NCI-H226 (cell line): ENCODE results near the gene FKBP6.
"Not testable (repeated sequence)": the region's sequence is repeated elsewhere in the genome, so short reads cannot be mapped to it uniquely, and the experiment has no call there.

ENCODE experiments used
- DNase-seq: peaks from one replicate; pipeline ENCODE4 v3.0.0-alpha.2; 2015

Gene FKBP6

GRCh38 chr7:73358590-73359275 is 30.8 kb downstream of the FKBP6 start:
- DNase-seq = no peak

DNA sequence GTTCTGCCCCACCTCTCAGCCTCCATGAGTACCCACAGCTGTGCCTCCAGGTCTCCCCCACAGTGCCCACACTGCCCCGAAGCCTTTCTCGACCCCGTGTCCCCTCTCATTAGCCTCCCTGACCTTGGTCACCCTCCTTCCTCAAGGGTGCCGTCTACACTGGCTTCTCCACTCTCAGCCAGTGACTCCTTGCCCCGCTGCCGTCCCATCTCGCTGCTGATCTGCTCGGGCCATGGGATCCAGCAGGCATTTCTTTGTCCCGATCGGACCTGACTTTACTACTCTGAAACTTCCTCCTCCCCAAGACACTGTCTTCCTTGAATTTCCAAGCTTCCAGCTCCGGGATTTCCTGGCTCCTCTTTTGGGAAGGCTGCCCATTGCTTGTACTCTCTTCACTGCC is 31.3 kb downstream of the FKBP6 start:
- DNase-seq = no peak

DNA sequence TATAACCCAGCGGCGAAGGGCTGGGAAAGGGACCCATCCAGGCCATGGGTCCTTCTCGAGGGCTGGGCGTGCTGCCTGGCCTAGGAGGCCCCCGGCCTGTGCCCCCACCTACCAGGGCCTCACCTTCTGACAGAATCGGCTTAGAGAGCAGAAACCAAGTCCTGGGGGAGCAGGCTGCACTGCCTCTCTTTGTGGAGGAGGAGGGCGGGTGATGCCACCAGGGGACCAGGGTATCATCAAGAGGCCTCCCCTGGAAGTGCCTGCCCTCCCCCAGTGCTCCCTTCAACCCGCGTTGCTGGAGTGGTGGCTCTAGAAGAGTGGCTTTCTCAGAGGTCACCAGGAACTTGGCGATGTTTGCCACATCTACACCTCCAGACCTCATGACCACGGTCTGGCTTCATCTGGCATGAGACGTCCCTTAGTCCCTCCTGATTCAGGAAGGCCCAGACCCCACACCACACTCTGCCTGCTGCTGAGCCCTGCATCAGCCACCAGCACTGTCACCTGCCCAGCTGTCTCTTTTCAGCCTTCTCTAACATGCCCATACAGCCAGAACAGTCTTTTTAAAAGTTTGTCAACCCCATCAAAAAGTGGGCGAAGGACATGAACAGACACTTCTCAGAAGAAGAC is 31.9 kb downstream of the FKBP6 start:
- DNase-seq = no peak

GRCh38 chr7:73360590-73360989 is 32.6 kb downstream of the FKBP6 start:
- DNase-seq = not testable (repeated sequence)

DNA sequence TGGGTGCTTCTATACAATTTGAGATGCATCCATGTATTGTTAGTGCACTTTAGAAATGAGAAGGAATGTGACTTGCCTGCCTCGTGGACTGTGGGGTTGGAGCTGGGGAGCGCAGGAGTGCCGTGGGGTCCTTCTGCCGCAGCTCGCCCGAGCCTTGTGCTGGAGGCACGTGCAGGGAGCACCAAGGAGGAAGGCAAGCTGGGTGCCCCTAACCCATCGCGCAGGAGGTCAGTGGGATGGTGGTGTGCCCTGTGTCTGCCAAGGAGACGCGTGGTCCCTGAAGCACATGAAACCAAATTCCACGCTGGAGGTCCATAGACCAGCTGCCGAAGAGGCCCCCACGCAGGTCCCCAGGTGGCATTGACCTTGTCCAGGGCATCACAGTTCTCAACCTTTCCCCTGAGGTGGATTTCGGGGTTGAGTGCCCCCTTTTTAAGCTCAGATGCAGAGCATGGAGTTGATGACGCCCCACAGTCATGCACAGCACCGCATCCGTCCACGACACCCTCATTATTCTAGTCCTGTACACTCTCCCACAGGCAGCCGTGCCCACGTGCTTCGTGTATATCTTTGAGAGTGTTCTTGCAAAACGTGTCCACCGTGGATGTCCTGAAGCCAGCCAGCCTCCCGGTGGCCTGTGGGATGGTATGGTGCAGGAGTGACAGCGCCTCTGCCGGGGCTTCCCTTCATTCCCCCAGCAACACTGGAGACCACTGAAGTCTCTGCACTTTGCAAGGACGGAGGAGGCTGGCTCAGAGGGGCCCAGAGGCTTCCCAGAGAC is 35.5 kb downstream of the FKBP6 start:
- no peak for DNase-seq

DNA sequence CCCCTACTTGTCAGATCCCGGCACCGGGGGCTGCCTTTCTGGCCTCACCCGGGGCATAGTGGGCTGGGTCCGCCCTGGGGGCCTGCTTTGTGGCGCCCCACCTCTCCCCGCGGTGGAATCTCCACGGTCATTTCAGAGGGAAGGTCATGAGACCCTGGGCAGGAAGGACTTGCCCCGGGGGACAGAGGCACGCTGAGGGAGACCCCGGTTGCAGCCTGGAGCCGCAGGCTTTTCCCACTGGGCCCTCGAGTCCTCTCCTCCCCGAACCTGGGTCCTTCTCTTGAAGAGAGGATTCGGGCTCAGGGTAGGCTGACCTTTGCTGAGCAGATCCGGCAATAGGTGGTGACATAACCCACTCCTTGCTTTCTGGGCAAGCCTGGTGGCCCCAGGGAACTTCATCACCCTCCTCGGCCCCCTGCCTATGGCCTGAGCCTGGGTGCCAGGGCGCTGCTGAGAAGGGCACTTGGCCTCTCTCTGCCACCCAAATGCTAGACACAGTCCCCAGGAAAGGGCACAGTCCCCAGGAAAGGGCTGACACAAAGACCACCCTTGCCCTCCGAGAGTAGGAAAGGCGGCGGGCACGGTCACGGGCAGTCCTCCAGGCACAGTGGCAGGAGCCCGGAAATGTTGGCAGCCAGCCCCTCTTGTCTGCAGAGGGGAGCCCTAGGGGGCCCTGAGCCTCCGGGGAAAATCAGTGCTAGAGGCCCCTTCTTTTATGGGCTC is 36.2 kb downstream of the FKBP6 start:
- DNase-seq = no peak

GRCh38 chr7:73366127-73366526 is 38.2 kb downstream of the FKBP6 start:
- DNase-seq = no peak

- DNase-seq = no peak
Observed at GRCh38 chr7:73366990-73367389, 39.0 kb downstream of the FKBP6 start.

DNA sequence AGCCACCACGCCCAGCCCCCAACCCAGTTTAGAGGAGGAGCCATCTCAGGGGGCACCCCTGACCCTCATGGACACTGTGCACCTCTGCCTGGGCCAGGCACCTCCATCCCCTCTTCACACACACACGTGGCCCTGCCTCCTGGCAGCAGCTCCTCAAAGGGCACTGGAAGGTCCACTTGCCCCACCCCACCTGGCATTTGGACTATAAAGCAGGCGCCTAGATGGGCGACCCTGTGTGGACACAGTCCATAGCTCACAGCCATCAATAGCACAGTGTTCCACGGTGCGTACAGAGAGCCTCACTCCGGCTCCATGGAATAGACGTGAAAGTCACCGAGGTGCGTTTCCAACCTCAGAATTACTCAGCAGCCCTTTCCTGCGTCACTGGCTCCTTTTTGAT is 41.0 kb downstream of the FKBP6 start:
- no peak for DNase-seq

GRCh38 chr7:73369622-73370021 is 41.7 kb downstream of the FKBP6 start:
- DNase-seq = no peak

GRCh38 chr7:73373741-73374140 is 45.8 kb downstream of the FKBP6 start:
- no peak for DNase-seq

DNA sequence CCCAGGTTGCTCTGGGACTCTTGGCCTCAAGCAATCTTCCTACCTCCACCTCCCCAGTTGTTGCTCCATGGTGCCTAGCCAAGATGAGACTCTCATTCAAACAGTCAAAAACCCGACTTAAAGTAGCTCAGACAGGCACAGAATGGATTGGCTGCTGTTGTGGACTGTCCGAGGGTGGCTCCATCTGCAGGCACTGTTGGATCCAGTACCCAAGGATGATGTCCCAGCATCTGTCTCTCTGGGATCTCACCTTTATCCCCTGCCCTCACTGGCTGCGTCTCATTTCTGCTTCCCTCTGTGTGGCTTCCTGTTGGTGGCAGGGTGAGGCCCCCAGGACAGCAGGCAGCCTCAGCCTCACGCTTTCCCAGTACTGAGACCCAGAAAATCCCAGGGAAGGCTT is 48.3 kb downstream of the FKBP6 start:
- DNase-seq = not testable (repeated sequence)

DNA sequence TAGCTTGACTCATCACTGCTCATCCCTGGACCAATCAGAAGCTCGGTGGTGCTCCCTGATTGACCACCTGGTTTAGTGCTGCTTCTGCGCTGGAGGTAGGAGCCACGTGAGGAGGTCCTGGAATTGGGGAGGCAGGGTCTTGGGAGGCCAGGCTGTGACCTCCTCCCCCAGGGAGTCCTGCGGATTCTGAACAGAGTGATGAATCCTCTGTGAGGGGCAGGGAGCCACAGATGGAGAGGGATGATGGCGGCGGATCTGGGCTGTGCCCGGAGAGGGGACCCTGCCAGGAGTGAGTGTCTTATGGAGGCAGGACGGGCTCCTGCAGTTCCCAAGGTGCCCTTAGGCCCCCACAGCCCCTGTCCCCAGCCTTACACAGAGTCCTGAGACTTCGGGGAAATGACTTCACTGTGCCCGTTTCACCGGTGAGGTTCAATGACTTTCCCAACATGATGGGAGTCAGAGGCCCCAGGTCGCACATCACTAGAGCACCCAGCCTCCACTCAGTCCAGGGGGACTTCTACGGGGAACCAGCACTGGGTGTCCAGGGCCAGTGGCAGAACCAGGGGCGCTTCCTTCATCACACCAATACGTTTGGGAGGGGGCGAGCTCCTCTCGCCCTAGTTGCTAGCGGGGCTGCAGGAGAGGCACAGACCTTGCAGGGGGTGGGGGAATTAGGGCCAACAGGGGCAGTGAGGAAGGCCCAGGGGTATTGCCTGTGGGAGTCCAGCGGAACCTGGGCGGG is 48.9 kb downstream of the FKBP6 start:
- no peak for DNase-seq

- DNase-seq = not testable (repeated sequence)
Observed at GRCh38 chr7:73377413-73378200, 49.6 kb downstream of the FKBP6 start.

GRCh38 chr7:73382934-73383503 is 55.1 kb downstream of the FKBP6 start:
- DNase-seq = no peak

- DNase-seq = no peak
Observed at GRCh38 chr7:73387221-73387828, 59.4 kb downstream of the FKBP6 start.

- DNase-seq = no peak
Observed at GRCh38 chr7:73387908-73388414, 60.0 kb downstream of the FKBP6 start.

GRCh38 chr7:73391396-73391795 is 63.4 kb downstream of the FKBP6 start:
- DNase-seq = no peak

GRCh38 chr7:73394422-73394821 is 66.5 kb downstream of the FKBP6 start:
- no peak for DNase-seq
